NK-92 (cell line): Measurements from ENCODE around the gene NPFF.
"Not testable (repeated sequence)": the region's sequence is repeated elsewhere in the genome, so short reads cannot be mapped to it uniquely, and the experiment has no call there.

Source experiments
- DNase-seq: peaks from one replicate; lab custom pipeline; 2025; ENCODE audit not compliant: unreplicated experiment; lab: John Stamatoyannopoulos, UW

Gene NPFF

GRCh38 chr12:53506881-53507602, at the start of gene NPFF:
Gene NPFF, minus strand, starts transcription at chr12:53507484. Its CDS starts 10 bp downstream, at chr12:53507474.
- DNase-seq, result no peak

GRCh38 chr12:53552361-53553327, 45.4 kb upstream of the NPFF start:
- DNase-seq, result no peak

- no peak for DNase-seq
Observed at GRCh38 chr12:53551889-53552291, 44.6 kb upstream of the NPFF start.

GRCh38 chr12:53550595-53550994, 43.3 kb upstream of the NPFF start:
- no peak for DNase-seq

GRCh38 chr12:53550131-53550530, 42.8 kb upstream of the NPFF start:
- DNase-seq, result not testable (repeated sequence)

- DNase-seq, result not testable (repeated sequence)
Observed at GRCh38 chr12:53548354-53548753, 41.1 kb upstream of the NPFF start.

- no peak for DNase-seq
Observed at GRCh38 chr12:53543539-53543938, 36.3 kb upstream of the NPFF start.

GRCh38 chr12:53539526-53539925, 32.2 kb upstream of the NPFF start:
- DNase-seq, result no peak

- DNase-seq, result no peak
Observed at GRCh38 chr12:53538209-53538689, 31.0 kb upstream of the NPFF start.

- DNase-seq, result no peak
Observed at GRCh38 chr12:53536962-53537361, 29.7 kb upstream of the NPFF start.

GRCh38 chr12:53533471-53533870, 26.2 kb upstream of the NPFF start:
- DNase-seq, result no peak

GRCh38 chr12:53532524-53533445, 25.5 kb upstream of the NPFF start:
- DNase-seq, result no peak

GRCh38 chr12:53532021-53532420, 24.7 kb upstream of the NPFF start:
- DNase-seq, result no peak

- DNase-seq, result no peak
Observed at GRCh38 chr12:53530920-53531319, 23.6 kb upstream of the NPFF start.

- DNase-seq, result no peak
Observed at GRCh38 chr12:53530061-53530460, 22.8 kb upstream of the NPFF start.

- DNase-seq, result no peak
Observed at GRCh38 chr12:53524476-53524875, 17.2 kb upstream of the NPFF start.

- DNase-seq, result no peak
Observed at GRCh38 chr12:53523131-53523530, 15.8 kb upstream of the NPFF start.

GRCh38 chr12:53518381-53518780, 11.1 kb upstream of the NPFF start:
- DNase-seq, result no peak

- DNase-seq, result no peak
Observed at GRCh38 chr12:53516758-53517455, 9.6 kb upstream of the NPFF start.

- DNase-seq, result no peak
Observed at GRCh38 chr12:53515291-53515680, 8.0 kb upstream of the NPFF start.
